Neural cell (in vitro differentiated cells): ENCODE results near the gene HIP1R. TPM values are rescaled to one million over a fixed set of nuclear protein-coding genes. Genes with fewer than 3 reads are reported as not detected.

Experiments used
- H2AFZ ChIP-seq: fragments of 200-600, 300-800 bp; sonication (generic), shearing (Covaris generic); 2 replicates; pipeline ENCODE4 v1.6.0; 2014; ENCODE audit warnings: low read depth, mild to moderate bottlenecking, antibody characterized with exemption, low read length, moderate library complexity
- H3F3A ChIP-seq: fragments of 200-600 bp; shearing (Covaris generic); 2 replicates; pipeline ENCODE4 v1.6.1; 2016; ENCODE audit warnings: mild to moderate bottlenecking, moderate library complexity, mixed read lengths, antibody characterized with exemption, low read length; ENCODE audit not compliant: insufficient read depth, poor library complexity, severe bottlenecking
- H3K27ac ChIP-seq: fragments of 200-600, 300-800 bp; sonication (generic), shearing (Covaris generic); 2 replicates; pipeline ENCODE4 v1.5.1; 2014; ENCODE audit warnings: mild to moderate bottlenecking, low read length, moderate library complexity
- H3K27me3 ChIP-seq: fragments of 300-800, 200-600 bp; sonication (generic), shearing (Covaris generic); 2 replicates; pipeline ENCODE4 v1.6.0; 2014; ENCODE audit warnings: mild to moderate bottlenecking, low read depth, low read length, moderate library complexity; ENCODE audit not compliant: insufficient read depth
- H3K36me3 ChIP-seq: fragments of 300-800, 200-600 bp; sonication (generic), shearing (Covaris generic); 2 replicates; pipeline ENCODE4 v1.5.1; 2014; ENCODE audit warnings: mild to moderate bottlenecking, antibody characterized with exemption, low read length, moderate library complexity; ENCODE audit not compliant: insufficient read depth
- H3K4me2 ChIP-seq: fragments of 300-800, 200-600 bp; sonication (generic), shearing (Covaris generic); 2 replicates; pipeline ENCODE4 v1.6.0; 2014; ENCODE audit warnings: mild to moderate bottlenecking, low read length
- H3K4me3 ChIP-seq: fragments of 300-800, 200-600 bp; sonication (generic), shearing (Covaris generic); 2 replicates; pipeline ENCODE4 v1.5.1; 2014; ENCODE audit warnings: mild to moderate bottlenecking, low read length, moderate library complexity
- H3K79me2 ChIP-seq: fragments of 200-600 bp; shearing (Covaris generic); replicated peaks from 2 replicates; pipeline ENCODE4 v1.6.0; 2014; ENCODE audit warnings: mild to moderate bottlenecking, low read length, moderate library complexity; ENCODE audit not compliant: insufficient read depth
- H3K9ac ChIP-seq: fragments of 300-800, 200-600 bp; sonication (generic), shearing (Covaris generic); 2 replicates; pipeline ENCODE4 v1.6.1; 2016; ENCODE audit warnings: mild to moderate bottlenecking, low read length, mixed read lengths
- H3K9me2 ChIP-seq: fragments of 200-600 bp; shearing (Covaris generic); 2 replicates; pipeline ENCODE4 v1.6.1; 2016; ENCODE audit warnings: mild to moderate bottlenecking, low read length, mixed read lengths; ENCODE audit not compliant: insufficient read depth
- H3K9me3 ChIP-seq: fragments of 200-600, 300-800 bp; sonication (generic), shearing (Covaris generic); 2 replicates; pipeline ENCODE4 v1.6.1; 2016; ENCODE audit warnings: mild to moderate bottlenecking, mixed run types, low read length, moderate library complexity, mixed read lengths
- H4K20me1 ChIP-seq: fragments of 200-600 bp; shearing (Covaris generic); 2 replicates; pipeline ENCODE4 v1.6.1; 2016; ENCODE audit warnings: mild to moderate bottlenecking, mixed run types; ENCODE audit not compliant: insufficient read depth
- EP300 ChIP-seq: fragments of 450-650 bp; conservative IDR thresholded peaks from 2 replicates; pipeline ENCODE4 v1.6.1; 2014; ENCODE audit warnings: antibody characterized with exemption, mild to moderate bottlenecking, moderate library complexity; ENCODE audit not compliant: poor library complexity, severe bottlenecking
- EZH2 ChIP-seq: fragments of 200-600, 300-800 bp; shearing (Covaris generic), sonication (generic); IDR thresholded peaks from 2 replicates; pipeline ENCODE4 v1.6.1; 2014; ENCODE audit warnings: antibody characterized with exemption, low read length, borderline replicate concordance, mild to moderate bottlenecking; ENCODE audit not compliant: insufficient read depth, poor library complexity, severe bottlenecking
- MXI1 ChIP-seq: fragments of 450-650 bp; conservative IDR thresholded peaks from 2 replicates; pipeline ENCODE4 v1.6.1; 2014; ENCODE audit warnings: antibody characterized with exemption, mild to moderate bottlenecking; ENCODE audit not compliant: poor library complexity, severe bottlenecking
- POLR2AphosphoS5 ChIP-seq: IDR thresholded peaks from 2 replicates; pipeline ENCODE4 v1.6.1; 2012
- RAD21 ChIP-seq: fragments of 450-650 bp; conservative IDR thresholded peaks from 2 replicates; pipeline ENCODE4 v1.6.1; 2014; ENCODE audit warnings: antibody characterized with exemption, mild to moderate bottlenecking, moderate library complexity
- REST ChIP-seq: IDR thresholded peaks from 2 replicates; pipeline ENCODE4 v1.6.1; 2012; ENCODE audit warnings: borderline replicate concordance
- SMC3 ChIP-seq: fragments of 450-650 bp; conservative IDR thresholded peaks from 2 replicates; pipeline ENCODE4 v1.6.1; 2014; ENCODE audit warnings: antibody characterized with exemption, mild to moderate bottlenecking, moderate library complexity; ENCODE audit not compliant: poor library complexity
- TAF1 ChIP-seq: IDR thresholded peaks from 2 replicates; pipeline ENCODE4 v1.6.1; 2012; ENCODE audit warnings: low read depth
- polyA plus RNA-seq: library from polyadenylated mRNA; depleted of rRNA; stranded (reverse); fragments of >200 nt; gene quantifications from 2 replicates; pipeline ENCODE4 v1.2.3, GENCODE V29; 2014
- TF ChIP-seq, protein P1 (sequence below): fragments of 450-650 bp; IDR thresholded peaks from 2 replicates; pipeline ENCODE4 v1.5.1; 2014; ENCODE audit warnings: antibody characterized with exemption, mild to moderate bottlenecking, moderate library complexity; ENCODE audit not compliant: poor library complexity, severe bottlenecking

Gene HIP1R
- polyA plus RNA-seq, 1 donor from 2014 or later = 270 TPM

DNA sequence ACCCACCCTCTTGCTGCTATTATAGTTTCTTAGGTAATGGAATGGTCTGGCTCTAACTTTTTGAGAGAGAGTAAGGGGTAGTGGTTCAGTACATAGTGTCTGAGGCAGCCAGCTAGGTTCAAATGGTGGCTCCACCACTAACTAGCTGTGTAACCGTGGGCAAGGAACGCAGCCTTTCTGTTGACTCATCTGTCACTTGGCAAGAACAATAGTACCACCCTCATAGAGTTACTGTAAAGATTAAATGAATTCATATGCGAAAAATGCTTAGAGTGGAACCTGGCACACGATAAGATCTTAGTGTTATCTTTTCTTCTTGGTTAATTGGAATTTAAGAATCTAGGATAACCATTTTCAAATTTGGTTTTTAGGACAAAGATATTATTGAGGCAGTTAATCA is 46.9 kb upstream of the HIP1R start:
- Histone ChIP-seq H2AFZ (no peak overlapping the region), H3K9ac (no peak overlapping the region), H4K20me1 (no peaks in the 10 kb centered on the region), H3K4me2 (no peak overlapping the region), H3K4me3 (no peak overlapping the region), H3K36me3 (no peaks in the 10 kb centered on the region), H3K9me3 (no peaks in the 10 kb centered on the region), H3K79me2 (no peaks in the 10 kb centered on the region), H3K27me3 (no peaks in the 10 kb centered on the region), H3K9me2 (no peaks in the 10 kb centered on the region), H3F3A (no peaks in the 10 kb centered on the region), H3K27ac (no peak overlapping the region)
- TF ChIP-seq EZH2 (no peak), RAD21 (no peak), REST (no peak), EP300 (no peak), MXI1 (no peak), SMC3 (no peak), POLR2AphosphoS5 (no peak), TAF1 (no peak)
- TF ChIP-seq, protein P1, sequence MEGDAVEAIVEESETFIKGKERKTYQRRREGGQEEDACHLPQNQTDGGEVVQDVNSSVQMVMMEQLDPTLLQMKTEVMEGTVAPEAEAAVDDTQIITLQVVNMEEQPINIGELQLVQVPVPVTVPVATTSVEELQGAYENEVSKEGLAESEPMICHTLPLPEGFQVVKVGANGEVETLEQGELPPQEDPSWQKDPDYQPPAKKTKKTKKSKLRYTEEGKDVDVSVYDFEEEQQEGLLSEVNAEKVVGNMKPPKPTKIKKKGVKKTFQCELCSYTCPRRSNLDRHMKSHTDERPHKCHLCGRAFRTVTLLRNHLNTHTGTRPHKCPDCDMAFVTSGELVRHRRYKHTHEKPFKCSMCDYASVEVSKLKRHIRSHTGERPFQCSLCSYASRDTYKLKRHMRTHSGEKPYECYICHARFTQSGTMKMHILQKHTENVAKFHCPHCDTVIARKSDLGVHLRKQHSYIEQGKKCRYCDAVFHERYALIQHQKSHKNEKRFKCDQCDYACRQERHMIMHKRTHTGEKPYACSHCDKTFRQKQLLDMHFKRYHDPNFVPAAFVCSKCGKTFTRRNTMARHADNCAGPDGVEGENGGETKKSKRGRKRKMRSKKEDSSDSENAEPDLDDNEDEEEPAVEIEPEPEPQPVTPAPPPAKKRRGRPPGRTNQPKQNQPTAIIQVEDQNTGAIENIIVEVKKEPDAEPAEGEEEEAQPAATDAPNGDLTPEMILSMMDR = no peak

GRCh38 chr12:122789637-122790036 is 45.6 kb upstream of the HIP1R start:
- TF ChIP-seq EZH2 (no peak), RAD21 (no peak), SMC3 (no peak), EP300 (no peak), POLR2AphosphoS5 (no peak), TAF1 (no peak)
- TF ChIP-seq, protein P1 = no peak
- no peaks in the 10 kb centered on the region for H3F3A ChIP-seq
- H3K27ac ChIP-seq = no peak overlapping the region
- no peak overlapping the region for H2AFZ ChIP-seq
- H3K9me3 ChIP-seq = no peaks in the 10 kb centered on the region
- no peak overlapping the region for H3K4me3 ChIP-seq
- H4K20me1 ChIP-seq = no peaks in the 10 kb centered on the region
- no peaks in the 10 kb centered on the region for H3K27me3 ChIP-seq
- H3K36me3 ChIP-seq = no peaks in the 10 kb centered on the region
- no peaks in the 10 kb centered on the region for H3K9me2 ChIP-seq
- no peaks in the 10 kb centered on the region for H3K79me2 ChIP-seq
- H3K9ac ChIP-seq = no peak overlapping the region
- no peak overlapping the region for H3K4me2 ChIP-seq
